Activated T-cell treated with anti-CD3 and anti-CD28 coated beads for 1 hour (primary cell): ENCODE results near the gene UQCRC1.

Experiments
- DNase-seq: peaks from one replicate; pipeline ENCODE4 v3.0.0-alpha.2; 2020; ENCODE audit warnings: low read depth

The UQCRC1 gene

GRCh38 chr3:48598323-48599076 lies 10.9 kb downstream of the UQCRC1 start:
- DNase-seq: no peak

- DNase-seq: no peak
Measured at GRCh38 chr3:48597408-48597800, 12.0 kb downstream of the UQCRC1 start.

DNA sequence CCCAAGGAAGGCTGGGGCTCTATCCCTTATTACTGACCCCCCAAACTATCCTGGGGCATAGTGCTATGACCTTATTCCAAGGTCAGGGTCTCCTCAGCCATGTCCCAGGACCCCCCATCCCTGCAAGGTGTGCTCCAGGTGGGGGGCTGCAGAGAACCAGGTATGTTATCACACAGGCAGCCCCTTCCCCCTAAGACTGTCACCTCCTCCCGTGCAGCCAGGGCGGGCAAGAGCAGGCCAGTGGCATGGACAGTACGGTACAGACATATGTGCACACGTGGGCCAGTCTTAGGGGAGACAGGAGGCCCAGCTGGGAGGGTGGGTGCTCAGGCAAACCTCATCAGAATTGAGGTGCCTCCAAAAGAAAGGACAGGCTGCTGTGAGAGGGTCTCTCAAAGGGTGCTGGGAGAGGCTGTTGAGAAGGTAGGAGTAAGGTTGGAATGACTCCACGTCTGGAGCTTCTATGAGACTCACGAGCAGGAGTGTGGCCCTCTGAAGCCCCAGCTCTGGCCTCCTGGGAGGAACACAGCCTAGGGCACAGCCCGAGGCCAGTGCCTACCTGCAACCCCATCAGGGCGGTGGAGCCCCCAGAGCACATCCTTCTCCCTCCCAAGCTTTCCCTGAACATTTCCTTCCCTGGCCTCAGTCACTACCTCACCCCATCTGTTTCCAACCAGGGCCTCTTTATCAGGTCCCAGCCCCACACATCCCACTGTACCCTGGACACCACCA lies 12.6 kb downstream of the UQCRC1 start:
- DNase-seq: no peak

DNA sequence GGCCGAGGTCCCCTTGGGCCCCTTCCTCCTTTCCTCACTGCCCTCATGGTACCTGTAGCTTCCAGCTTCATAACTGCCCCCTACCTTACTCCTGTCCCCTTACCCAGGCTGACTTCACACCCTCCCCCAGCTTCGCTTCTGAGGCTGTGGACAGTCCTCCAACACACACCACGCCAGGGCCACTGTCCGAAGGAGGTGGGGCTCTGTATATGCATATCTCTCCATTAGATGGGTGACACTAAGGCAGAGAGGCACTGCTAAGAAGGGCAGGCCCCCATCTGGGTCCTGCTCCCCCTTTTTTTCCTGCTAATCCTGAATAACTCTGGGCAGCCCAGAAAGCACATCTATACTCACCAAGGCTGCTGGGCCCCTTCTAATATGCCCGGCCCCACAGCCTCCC lies 13.3 kb downstream of the UQCRC1 start:
- DNase-seq: no peak

- DNase-seq: no peak
Measured at GRCh38 chr3:48595526-48596121, 13.8 kb downstream of the UQCRC1 start.

- DNase-seq: no peak
Measured at GRCh38 chr3:48595075-48595525, 14.3 kb downstream of the UQCRC1 start, which contains the start of gene COL7A1. Gene COL7A1, minus strand, starts transcription at chr3:48595329. Its CDS starts 170 bp downstream, at chr3:48595159.

DNA sequence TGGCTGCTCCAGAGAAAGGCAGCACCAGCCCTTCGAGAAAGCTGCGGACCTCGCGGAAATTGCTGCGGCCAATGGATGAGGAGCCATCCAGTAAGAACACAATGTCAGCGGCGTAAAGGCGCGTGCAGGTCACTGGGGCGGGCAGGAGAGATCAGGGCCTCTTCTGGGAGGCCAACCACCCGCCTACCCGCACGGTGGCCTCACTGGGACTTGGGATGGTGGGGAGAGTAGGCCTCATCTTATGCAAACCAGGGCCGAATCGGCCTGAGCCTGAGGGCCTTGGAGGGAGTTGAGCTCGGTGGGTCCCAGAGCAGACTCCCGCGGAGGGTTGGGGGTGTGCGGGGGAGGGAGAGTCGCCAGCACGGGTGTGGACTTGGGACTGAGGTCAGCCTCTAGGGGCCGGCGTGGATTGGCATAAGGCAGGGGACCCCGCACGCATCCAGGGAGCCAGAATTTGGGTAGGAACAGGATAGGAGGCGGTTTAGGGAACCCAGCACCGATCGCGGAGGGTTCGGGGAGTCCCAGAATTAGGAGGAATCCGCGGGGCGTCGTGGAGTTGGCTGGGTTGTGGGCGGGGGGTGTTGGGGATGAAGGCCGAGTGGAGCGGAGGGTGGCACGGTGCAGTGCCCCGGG lies 14.9 kb downstream of the UQCRC1 start:
- no peak for DNase-seq

- no peak for DNase-seq
Measured at GRCh38 chr3:48593337-48593736, 16.1 kb downstream of the UQCRC1 start.

DNA sequence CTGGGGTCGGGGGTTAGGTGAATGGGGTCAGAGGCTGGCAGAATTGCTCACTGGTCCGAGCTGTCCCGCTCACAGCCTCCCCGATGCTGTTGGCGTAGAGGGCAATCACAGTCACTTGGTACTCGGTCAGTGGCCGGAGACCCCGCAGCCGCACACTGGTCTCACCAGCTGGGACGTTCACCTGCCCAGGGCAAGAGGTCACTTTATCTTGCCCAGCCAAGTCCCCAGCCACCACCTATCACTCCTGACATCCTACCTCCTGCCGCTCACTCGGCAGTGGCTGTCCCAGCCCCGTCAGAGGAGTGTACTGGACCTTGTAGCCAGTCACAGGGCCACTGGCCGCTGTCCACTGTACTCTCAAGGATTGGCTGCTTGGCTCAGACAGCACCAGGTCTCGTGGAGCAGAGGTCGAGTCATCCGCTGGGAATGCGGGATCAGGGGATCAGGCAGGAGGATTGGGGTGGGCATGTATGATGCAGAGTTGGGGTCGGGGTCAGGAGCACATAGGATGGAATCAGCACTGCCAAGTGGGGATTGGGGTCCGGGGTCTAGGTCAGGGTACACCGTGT lies 16.8 kb downstream of the UQCRC1 start:
- DNase-seq: no peak

DNA sequence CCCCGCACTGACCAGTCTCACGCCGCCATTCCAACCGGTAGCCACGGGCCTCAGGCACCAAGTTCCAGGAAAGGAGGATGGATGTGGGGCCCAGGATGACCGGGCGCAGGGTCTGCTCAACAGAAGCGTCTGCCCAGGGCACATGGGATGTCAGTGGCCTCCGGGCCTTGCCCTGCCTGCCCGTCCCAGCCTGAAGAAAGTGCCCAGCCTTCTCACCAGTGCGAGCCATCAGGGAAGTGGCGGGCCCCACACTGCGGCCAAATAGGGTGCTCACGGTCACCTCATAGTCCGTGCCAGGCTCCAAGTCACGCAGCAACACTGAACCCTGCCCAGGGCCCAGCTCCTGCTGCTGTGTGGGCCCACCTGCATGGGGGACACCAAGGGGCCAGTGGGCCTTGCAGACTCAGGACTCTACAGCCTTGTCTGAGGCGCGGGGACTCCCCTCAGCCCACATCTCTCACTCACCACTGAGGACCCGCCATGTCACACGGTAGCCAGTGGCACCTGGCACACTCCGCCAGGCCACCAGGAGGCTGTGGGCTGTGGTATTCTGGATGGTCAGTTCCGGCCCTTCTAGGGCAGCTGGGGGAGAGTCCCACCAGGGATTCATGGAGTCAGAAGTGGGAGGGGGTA lies 17.4 kb downstream of the UQCRC1 start:
- no peak for DNase-seq

- DNase-seq: no peak
Measured at GRCh38 chr3:48591436-48591835, 18.0 kb downstream of the UQCRC1 start.

DNA sequence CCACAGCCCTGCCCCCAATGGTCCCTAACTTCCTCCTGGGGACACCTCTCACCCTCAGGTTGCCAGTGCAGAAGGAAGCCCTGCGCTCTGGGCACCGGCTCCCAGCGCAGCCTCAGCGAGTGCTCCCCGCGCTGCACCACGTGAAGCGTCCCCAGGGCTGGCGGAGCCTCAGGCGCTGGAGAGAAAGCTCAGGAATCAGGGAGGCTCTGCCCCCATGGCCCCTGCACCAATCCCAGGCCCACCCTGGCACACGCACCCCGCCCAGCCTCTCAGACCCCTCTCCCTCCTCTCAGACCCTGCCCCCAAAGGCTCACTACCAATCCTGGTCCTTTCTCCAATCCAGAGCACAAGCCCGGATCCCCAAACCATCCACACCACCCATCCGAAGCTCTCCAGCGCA lies 21.2 kb downstream of the UQCRC1 start:
- DNase-seq: no peak

DNA sequence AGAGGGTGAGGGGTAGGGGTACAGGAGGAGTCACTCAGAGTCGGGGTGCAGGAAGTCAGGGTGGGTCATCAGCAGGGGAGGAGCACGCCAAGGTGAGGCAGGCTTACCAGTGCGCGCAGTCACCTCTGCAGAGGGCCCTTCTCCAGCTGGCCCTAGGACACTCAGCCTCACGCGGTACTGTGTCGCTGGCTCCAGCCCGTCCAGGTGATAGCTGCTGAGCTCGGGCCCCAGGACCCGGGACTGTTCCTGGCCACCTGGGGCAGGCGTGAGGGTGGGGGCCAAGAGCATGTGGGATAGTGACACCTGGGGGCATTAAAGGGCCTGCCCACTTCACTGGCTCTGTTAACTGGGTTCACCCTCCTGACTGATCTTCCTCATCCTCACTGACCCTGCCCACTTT lies 21.8 kb downstream of the UQCRC1 start:
- no peak for DNase-seq

DNA sequence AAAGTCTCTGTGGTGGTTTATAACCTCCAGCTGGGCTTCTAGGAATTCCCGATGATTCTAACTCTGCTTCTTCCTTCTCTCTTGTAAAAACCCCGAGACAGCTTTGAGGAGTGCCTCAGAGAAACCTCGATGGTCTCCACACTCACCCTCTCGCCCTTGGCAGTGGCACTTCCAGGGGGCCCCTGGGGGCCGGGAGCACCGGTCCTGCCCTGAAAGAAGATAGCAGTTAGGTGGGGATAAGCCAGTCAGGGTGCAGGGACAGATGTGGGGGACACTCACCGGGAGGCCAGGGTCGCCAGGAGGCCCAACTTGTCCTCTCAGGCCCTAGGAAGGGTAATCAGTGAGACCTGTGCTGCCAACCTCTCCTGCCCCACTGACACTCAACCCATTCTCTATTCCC lies 24.0 kb downstream of the UQCRC1 start:
- DNase-seq: no peak

- DNase-seq: no peak
Measured at GRCh38 chr3:48584836-48585235, 24.6 kb downstream of the UQCRC1 start.

DNA sequence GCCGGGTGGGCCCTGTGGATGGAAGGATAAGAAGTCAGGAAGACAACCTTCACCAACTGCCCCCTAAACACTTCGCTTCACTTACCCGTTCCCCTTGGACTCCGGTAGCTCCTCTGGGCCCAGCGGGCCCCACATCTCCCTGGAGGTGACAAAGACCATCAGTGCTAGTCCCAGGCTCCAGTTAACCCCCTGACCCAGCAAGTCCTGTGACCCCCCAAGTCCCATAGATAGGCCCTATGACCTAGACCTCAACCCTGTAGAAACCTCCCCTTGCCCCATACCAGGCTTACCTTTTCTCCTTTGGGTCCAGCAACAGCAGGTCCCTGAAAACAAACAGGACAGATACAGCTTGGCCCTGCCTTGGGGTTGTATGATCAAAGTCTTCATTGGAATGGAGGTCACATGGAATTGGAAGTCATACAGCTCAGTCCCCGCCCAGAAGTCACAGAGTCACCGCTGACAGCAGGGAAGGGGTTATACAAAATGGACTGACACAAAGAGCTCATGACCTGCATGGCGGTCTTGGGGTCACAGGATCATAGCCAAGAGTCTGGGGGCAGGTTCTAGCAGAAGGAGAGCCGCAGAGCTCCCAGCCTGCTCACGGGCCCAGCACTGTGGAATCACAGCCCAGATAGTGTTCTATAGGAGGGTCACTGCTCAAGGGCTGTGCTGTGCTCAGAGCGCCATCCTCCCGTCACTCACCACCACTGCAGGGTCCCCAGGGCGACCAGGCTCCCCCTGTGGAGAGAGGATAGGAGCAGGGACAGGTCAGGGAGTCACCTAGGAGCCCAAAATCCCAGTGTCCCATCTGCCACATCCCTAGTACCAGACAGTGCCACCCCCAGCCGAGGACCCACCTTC lies 27.6 kb downstream of the UQCRC1 start:
- DNase-seq: no peak

DNA sequence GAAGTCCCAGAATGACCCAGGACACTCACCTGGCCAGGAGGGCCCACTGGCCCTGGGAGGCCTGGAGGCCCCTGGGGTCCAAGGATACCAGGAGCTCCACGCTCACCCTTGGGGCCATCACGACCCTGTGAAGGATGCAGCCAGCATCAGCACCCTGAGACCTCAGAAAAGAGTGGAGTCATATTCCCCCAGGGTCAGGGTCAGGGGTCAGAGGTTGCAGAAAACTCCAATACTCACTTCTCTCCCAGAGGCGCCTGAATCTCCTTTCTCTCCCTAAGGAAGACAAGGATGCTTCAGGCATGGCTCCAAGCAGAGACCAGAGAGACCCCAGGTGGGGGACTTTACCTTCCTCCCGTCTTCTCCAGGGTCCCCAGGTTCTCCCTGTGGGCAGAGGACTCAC lies 32.8 kb downstream of the UQCRC1 start:
- DNase-seq: no peak

GRCh38 chr3:48575366-48575765 lies 34.1 kb downstream of the UQCRC1 start:
- DNase-seq: no peak

DNA sequence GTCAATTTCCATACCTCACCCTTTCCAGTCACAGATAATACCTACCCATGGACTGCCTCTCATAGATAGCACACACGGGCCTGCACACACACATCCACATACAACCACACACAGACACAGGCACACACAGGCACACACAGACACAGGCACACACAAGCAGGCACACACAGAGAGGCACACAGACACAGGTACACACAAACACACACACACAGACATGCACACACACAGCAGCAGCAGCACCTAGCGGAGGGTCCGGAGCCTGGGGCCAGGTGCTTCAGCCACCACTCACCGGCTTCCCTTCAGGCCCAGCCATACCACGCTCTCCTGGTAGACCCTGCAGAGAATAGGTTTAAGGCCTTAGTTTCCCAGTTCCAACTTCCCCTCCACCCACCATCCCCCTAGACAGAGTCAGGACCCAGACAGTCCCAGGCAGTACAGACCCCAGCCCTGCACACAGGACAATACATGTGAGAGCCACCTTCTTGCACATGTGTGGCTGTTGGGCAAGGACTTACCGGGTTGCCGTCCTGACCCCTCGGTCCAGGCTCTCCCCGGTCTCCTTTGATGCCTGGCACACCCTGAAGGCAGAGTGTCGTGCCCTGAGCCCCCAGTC lies 35.4 kb downstream of the UQCRC1 start:
- no peak for DNase-seq

DNA sequence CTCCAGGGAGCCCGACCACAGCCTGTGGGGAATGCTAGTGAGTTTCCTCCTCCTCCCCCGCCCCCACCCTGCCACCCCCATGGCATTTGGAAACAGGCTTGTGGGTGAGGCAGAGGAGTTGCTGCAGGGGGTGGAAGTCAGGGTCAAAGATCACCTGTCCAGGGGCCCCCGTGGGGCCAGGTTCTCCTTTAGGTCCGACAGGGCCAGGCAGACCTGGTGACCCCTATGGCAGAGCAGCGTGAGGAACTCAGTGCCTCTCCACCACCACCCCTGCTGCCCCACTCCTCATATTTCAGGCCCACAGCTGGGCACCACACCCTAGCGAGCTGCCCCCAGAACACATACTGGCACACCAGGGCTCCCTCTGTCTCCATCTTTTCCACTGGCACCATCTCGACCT lies 36.9 kb downstream of the UQCRC1 start:
- no peak for DNase-seq
